ENCODE data around the gene TP53INP2. TPM values are rescaled to one million over a fixed set of nuclear protein-coding genes. Genes with fewer than 3 reads are reported as not detected.
A peak's percentile ranks its signal among the peaks of the same experiment; 100 is the strongest.

The TP53INP2 gene
- total and polyA plus RNA-seq, 2 of the 8 experiments (the other 6 are each of a cell fraction or from before 2014, with no cell fraction given), result 2.4 to 4.8 TPM

- CTCF ChIA-PET (ENCODE audit: partially characterized antibody), result interaction anchor here (0.6 to 6.5 kb wide), 6 partner anchors 9 to 398 kb away, joined by 3 to 48 read pairs (median 3); no protein-coding TSS in a partner anchor
- Histone ChIP-seq H2BK120ac (replicated peaks; ENCODE audit: low read depth, low read length) (no peak overlapping the region), H3K4ac (replicated peaks; ENCODE audit: insufficient read length, low read depth, low read length) (no peak overlapping the region), H3K18ac (ENCODE audit: extremely low read depth, low read length) (no peak overlapping the region), H3K4me1 (replicated peaks in 1 of 4; ENCODE audit: control insufficient read depth in 3 of 4, insufficient read depth in 4 of 4, low read length in 3 of 4) (peaks cover 0 to 4% (median 1%) of the 10 kb centered on the region in 4 experiments; a peak in 3 of 7 replicates), H3K27ac (ENCODE audit: low read depth, low read length) (no peak overlapping the region), H2BK12ac (ENCODE audit: low read depth, low read length) (no peak overlapping the region), H3K23me2 (ENCODE audit: low read depth, low read length) (peaks cover 12% of the 10 kb centered on the region; the same call in 1 of the 2 replicates), H3K79me2 (ENCODE audit: control insufficient read depth in 1 of 2, insufficient read depth in 2 of 2, low read length in 2 of 2) (no peaks in the 10 kb centered on the region), H2BK20ac (ENCODE audit: low read length) (no peak overlapping the region), H2BK15ac (ENCODE audit: low read length) (no peak overlapping the region), H3K56ac (replicated peaks; ENCODE audit: insufficient read length, low read depth, low read length) (no peak overlapping the region), H4K5ac (ENCODE audit: insufficient read length, low read depth, low read length) (no peak overlapping the region), H3K79me1 (ENCODE audit: low read depth, low read length) (no peaks in the 10 kb centered on the region), H2AK5ac (ENCODE audit: low read depth, low read length) (no peak overlapping the region), H3K9ac (replicated peaks in 1 of 4; ENCODE audit: extremely low read depth in 1 of 4, low read depth in 3 of 4, low read length in 3 of 4) (no peak overlapping the region), H3K36me3 (ENCODE audit: control insufficient read depth in 2 of 4, insufficient read depth in 4 of 4, low read length in 3 of 4) (no peaks in the 10 kb centered on the region), H2BK5ac (ENCODE audit: low read depth, low read length) (no peak overlapping the region), H3K14ac (ENCODE audit: insufficient read length) (no peak overlapping the region), H3K4me2 (ENCODE audit: insufficient read depth in 1 of 2, low read depth in 2 of 2, low read length in 2 of 2) (peak overlapping the region in 1 of 2 experiments; percentile 80; a peak in 2 of 4 replicates), H4K91ac (replicated peaks; ENCODE audit: insufficient read length, low read length) (no peak overlapping the region), H3K23ac (ENCODE audit: insufficient read length) (no peak overlapping the region), H2AFZ (ENCODE audit: low read length) (no peak overlapping the region), H3K4me3 (ENCODE audit: extremely low read depth in 1 of 4, insufficient read depth in 2 of 4, low read depth in 3 of 4, low read length in 4 of 4) (no peak overlapping the region; a peak in 1 of 8 replicates), H4K8ac (ENCODE audit: extremely low read depth, insufficient read depth, low read length) (peak overlapping the region; percentile 22), H4K20me1 (replicated peaks in 1 of 2; ENCODE audit: control insufficient read depth in 1 of 2, insufficient read depth in 2 of 2, low read length in 2 of 2) (peaks cover 0 to 8% of the 10 kb centered on the region in 2 experiments), H3K9me3 (ENCODE audit: insufficient read depth in 2 of 2, low read depth in 1 of 2, low read length in 1 of 2) (no peaks in the 10 kb centered on the region), H3K27me3 (replicated peaks in 1 of 4; ENCODE audit: control insufficient read depth in 3 of 4, extremely low read depth in 1 of 4, insufficient read depth in 3 of 4, low read length in 3 of 4) (peaks cover 9 to 28% (median 21%) of the 10 kb centered on the region in 4 experiments)
- no peak for DNase-seq (ENCODE audit: low read depth in 1 of 2, low spot score in 2 of 2)
- TF ChIP-seq CBX5 (IDR thresholded peaks at IDR 0.05; ENCODE audit: low read depth, low read length), result no peak
- no peak for TF ChIP-seq TCF12 (IDR thresholded peaks at IDR 0.05; ENCODE audit: low read depth, low read length)
- TF ChIP-seq EP300 (IDR thresholded peaks at IDR 0.05; ENCODE audit: borderline replicate concordance in 1 of 2, low read depth in 2 of 2, low read length in 2 of 2), result no peak
- no peak for TF ChIP-seq RAD21 (IDR thresholded peaks at IDR 0.05 in 1 of 2, conservative IDR thresholded peaks at IDR 0.05 in 1 of 2; ENCODE audit: low read depth in 2 of 2, low read length in 2 of 2)
- TF ChIP-seq EGR1 (IDR thresholded peaks at IDR 0.05; ENCODE audit: borderline replicate concordance, low read depth, low read length), result no peak
- no peak for TF ChIP-seq YY1 (IDR thresholded peaks at IDR 0.05; ENCODE audit: low read depth, low read length)
- TF ChIP-seq SUZ12 (IDR thresholded peaks at IDR 0.05; ENCODE audit: low read length), result no peak
- TF ChIP-seq MAFK (IDR thresholded peaks at IDR 0.05; ENCODE audit: low read depth, low read length), result no peak
- no peak for TF ChIP-seq BACH1 (IDR thresholded peaks at IDR 0.05; ENCODE audit: low read length)
- no peak for FAIRE-seq
- WGBS, 2 experiments (ENCODE audit: extremely low coverage in 1 of 2, insufficient coverage in 1 of 2, insufficient read length in 1 of 2, insufficient replicate concordance in 2 of 2, low coverage in 1 of 2, low lambda C conversion rate in 2 of 2, missing lambda C conversion rate in 1 of 2), result 78% methylated on average over 9 of the region's 9 CpGs; no CpG with 5 or more reads in 1 of the 2 experiments
- POLR2A ChIA-PET (ENCODE audit: partially characterized antibody), result interaction anchor here (0.6 to 1.4 kb wide), 3 partner anchors 167 to 270 kb away, joined by 3 read pairs; no protein-coding TSS in a partner anchor
Measured at GRCh38 chr20:34710861-34711574, 6.9 kb downstream of the TP53INP2 start.
